NCI-H2107 treated with DMSO at 0.1 percent for 48 hours (cell line): ENCODE data around the gene MYO9A.

ENCODE experiments used
- DNase-seq: peaks from one replicate; lab custom pipeline; 2025; ENCODE audit not compliant: unreplicated experiment; lab: John Stamatoyannopoulos, UW

The MYO9A gene

DNA sequence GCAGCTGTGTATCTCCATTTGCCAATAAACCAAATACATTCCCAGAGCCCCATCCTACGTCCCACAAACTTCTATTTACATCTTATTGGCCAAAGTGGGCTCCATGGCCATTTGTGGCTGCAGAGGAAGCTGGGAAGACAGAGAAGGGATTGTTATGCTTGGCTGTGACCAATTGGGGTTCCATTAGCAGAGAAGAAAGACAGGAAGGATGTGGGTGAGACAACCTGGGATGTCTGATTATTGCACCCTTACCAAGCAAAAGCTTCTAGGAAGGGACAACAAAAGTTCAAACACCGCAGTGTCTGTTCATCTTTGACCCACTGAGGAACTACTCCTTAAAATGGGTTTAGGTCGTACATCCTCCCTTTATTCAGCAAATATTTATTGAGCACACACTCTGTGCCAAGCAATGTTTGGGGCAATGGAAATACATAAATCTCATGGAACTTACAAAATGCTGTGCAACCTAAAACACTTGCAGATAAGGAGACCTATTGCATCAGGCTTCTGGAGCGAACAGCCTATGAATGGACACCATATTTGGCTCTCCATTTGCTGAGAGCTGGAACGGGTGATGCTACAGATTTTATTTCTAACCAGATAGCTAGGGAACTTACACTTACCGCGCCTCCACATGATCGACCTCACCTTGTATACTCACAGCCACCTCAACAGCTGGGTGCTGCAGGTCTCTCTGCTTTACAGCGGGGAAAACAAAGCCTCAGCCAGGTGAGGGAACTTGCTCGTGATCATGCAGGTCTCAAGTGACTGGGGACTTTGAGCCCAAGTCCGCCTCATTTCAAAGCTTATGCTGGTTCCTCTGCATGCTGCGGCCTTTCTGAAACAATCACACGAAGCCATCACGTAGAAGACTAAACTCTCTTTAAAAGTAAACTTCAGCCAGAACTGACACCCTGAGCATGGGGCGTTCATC lies 329.0 kb downstream of the MYO9A start:
- peak; percentile 1 for DNase-seq

DNA sequence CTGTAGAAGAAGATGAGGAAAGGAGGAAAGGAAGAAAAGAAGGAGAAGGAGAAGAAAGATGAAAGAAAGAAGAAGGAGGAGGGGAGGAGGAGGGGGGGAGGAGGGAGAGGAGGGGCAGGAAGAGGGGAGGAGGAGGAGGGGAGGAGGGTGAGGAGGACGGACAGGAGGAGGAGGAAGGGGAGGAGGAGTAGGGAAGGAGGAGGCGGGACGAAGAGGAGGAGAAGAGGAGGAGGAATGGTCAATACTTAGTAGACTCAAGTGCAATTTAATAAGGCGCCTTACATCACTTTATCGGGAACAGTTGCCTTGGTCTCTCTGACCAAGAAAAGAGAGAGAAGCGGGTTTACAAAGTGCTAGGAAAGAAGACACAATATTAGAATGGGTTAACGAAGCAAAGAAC lies 331.3 kb downstream of the MYO9A start:
- DNase-seq = no peak

DNA sequence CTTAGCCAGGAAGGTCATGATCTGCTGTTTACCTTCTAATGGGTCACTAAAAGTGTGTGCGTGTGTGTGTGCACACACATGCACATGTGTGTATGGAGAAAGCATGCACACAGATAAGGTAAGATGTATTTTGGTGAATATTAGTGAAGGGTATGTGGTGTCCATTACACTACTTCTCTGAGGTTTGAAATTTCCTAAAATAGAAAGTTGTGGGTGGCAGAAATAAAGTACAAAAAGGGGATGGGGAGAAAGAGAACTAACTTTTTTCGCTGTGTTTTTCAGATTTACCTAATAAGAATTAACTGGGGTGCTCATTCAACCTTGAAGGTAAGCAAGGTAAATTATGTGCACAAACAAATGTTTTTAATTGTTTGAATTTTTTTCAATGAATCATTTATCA lies 332.0 kb downstream of the MYO9A start:
- DNase-seq = no peak

DNA sequence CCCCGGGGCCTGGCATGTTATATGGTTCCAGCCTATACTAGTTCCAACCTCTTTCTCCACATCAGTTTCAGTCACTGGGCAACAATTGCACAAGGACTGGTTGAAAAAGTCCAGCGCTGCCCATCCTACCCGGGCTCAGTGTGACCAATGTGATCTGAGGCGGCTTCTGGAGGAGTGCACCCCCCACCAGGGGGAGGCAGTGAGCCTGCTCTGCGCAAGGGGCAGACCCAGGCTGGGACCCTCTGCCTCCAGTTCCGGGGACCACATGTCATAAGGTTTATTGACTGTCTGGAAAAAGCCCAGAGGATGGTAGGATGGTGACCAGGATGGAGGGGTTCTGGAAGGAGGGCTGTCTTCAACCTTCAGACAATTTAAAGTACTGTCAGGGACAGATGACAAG lies 333.2 kb downstream of the MYO9A start:
- DNase-seq = no peak

DNA sequence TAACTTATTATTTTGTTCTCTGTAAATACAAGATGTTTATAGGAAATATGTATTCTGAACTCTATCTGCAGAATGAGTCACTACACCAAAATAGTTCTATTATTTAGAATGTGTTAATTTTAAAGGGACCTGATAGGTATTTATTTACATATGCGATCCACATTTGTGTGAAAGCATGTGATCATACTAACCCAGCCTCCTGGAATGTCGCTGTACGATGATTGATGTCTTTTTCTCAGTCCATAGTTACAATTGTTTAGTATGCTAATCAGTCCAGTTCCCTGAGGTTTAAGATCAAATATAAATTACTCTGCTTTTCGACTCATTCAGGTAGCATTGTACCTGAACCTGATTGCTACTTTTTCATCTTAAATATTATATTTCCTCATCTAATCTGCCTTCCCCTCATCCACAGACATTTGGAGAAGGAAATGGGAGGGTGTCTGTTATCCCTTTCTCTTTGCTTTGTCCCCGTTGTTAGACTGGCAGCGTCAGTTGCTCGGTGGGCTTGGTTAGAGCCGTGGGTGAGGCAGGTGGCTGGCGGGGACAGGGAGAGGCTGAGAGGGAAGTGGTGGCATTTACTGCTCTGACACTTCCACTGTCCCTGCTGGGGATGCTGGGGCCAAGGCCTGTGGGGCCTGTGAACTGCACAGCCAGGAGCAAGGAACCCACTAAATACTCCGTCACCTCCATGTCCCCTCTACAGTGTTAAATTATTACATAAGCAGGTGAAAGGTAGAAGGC lies 335.4 kb downstream of the MYO9A start:
- no peak for DNase-seq

DNA sequence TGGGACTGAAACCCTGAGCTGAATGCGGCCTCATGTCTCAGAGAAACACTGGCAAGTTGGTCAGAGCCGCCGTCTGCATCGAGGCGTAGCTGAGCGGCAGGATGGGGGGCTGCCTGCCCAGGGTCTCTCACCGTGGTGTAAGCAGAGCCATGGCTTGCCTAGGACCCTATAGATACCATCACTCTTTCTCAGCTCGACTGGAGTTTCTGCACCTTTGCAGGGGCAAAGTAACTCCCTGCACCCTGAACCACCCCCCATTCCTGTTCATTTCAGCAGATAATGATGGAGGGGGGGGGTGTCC lies 336.0 kb downstream of the MYO9A start:
- no peak for DNase-seq

DNA sequence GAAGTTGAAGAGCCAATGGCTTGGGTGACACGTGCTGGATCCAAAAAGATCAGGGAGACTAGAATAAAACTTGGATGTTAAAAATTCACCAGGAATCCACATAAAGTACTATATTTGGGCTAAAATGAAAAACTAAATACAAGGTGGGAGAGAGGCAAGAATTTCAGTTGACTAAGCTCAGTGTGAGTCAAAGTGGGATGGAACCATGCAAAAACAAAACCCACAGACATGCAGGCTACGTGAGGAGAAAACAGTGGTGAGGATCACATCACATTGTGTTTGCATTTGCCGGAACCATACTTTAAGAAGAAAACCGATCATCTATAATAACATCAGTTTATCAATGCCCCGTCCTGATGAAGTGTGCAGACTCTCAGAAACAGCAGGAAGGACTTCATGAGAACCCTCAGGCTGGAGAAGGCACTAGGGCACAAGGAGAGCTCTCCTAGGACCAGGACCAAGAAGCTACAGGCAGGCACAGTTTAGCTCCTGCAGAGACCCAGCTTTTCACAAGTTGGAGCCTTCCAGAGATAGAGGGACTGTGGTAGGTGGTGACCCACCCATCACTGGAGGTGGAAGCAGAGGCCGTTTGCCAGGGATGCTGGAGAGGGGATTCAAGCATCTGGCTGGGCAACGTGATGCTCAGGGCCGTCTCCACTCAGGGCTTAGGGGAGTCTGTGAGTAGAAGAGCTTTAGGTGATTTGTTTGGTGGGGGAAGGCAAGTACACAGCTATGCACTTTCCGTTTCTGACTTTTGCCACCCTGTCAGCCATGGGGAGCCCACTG lies 336.6 kb downstream of the MYO9A start:
- no peak for DNase-seq

DNA sequence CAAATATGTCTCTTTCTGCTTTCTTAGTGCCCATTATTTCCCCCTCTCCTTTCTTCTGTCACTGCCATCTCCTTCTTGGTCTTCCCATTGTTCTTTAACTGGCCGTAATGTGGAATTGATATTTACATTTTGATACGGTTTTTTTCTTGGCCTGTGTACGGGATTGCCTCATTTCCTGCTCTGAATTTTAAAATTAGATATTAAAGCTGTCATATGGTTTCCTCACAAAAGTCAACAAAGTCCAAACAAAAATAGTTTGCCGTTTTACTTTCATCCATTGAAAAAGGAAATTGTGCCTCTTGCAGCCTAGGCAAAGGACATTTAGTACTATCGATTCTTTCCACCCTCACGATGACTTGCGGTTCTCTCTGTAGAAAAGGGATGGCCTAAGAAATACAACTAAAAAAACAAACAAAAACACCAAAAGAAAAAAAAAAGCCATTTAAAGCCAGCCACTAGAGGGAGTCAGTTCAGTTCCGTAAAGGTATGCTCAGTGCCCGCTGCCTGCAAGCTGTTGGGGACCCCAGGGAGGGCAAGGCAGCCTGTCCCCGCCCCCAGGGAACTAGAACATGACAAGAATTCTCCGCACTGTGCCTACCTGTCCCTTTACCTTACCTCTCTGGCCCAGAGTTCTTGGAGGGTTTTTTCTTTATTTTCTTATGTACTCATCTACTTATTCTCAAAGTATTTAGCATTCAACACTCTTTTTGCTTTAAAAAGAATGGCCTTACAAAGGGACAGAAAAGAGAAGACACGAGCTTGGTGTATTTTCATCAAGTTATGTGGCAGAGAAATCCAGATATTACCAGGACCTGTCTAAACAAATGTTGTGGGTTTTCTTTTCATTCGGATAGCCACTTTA lies 337.6 kb downstream of the MYO9A start:
- DNase-seq = peak; percentile 1

DNA sequence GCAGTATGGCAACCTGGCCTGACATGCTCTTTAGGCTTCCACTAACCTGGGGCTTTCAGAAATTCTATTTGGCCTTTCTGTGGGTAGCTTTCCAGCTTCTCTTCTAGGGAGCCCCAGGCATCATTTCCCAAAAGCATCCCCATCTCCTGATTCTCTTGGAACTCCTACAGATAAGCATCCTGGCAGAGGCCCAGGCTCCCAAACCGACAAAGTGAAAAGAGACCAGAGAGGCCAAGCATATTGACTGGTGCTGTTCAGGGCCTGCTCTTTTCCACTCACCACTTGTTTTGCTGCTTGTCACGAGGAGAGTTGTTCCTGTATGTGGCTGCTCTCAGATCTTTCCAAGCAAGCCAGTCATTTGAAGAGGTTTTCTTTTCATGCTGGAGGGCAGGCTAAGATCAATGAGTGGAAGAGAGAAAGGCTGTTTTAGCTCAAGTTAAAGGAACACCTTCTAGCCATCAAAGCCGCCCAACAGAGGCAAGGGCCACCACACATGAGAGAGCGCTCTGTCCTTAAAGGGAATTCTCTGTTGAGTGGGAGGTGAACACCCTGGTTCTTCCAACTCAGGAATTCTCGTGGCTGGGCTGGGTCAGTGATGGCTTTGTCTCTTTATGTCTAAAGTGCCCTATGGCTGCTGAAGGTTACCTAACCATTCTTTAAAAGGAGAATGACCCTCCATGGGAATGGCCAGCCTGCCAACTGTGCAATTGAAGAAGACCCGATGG lies 338.7 kb downstream of the MYO9A start:
- DNase-seq = no peak

DNA sequence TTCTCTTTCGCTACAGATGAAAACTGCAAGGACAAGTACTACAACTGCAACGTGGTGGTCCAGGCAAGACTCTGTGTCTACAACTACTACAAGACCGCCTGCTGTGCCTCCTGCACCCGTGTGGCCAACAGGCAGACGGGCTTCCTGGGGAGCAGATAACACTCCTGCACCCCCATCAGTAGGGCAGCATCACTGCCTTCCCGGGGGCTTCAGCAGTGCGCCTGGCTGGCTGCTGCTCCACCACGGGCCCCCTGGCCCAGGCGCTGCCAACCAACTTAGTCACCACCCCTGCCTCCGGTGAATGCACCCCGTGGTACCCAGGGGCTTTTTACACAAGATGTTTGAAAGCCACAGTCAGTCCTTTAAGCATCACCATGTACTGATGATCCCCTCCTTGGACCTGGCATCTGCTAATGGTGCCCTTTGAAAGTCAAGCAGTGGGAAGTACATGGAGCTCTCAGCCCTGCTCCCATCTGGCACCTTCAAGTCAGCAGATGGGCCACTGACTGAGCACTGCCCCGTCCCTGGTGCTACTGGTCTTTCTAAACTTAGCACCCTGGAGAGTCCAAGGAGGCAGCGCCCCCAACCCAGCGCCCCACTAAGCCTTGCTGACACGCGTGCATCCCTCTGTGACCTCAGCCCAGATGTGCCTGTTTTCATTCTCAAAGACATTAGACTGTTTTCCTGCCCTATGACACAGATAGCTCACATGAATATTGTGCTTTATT lies 340.6 kb downstream of the MYO9A start:
- DNase-seq = no peak

DNA sequence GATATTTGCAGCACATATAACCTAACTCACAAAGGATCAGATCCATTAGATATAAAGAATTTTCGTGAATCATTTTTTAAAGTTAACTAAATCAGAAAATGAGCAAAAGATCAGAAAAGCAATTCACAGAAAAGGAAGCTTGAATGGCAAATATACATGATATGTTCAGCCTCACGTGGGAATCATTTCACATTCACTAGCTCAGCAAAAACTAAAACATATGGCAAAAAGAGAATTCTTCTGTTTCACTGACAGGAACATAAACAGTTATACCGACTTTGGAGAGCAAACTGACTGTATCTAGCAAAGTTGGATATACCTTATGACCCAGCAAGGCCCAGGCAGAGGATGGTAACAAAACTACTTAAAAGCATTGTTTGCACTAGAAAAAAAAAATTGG lies 341.6 kb downstream of the MYO9A start:
- DNase-seq = no peak

DNA sequence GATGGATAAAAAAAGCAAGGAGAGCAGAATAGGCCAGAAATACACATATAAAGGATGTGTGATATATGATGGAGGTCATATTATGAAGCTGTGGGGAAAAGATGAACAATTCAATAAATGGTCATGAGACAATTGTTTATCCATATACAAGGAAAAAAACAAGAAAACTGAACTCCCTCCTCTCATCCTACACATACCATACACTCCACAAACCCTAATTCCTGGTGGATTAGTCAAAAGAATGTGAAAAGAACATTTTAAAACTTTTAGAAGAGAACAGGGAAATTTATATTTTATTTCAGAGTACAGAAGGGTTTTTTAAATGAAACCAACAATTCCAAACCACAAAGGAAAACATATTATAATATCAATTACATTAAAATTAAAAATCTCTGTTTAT lies 342.1 kb downstream of the MYO9A start:
- no peak for DNase-seq

DNA sequence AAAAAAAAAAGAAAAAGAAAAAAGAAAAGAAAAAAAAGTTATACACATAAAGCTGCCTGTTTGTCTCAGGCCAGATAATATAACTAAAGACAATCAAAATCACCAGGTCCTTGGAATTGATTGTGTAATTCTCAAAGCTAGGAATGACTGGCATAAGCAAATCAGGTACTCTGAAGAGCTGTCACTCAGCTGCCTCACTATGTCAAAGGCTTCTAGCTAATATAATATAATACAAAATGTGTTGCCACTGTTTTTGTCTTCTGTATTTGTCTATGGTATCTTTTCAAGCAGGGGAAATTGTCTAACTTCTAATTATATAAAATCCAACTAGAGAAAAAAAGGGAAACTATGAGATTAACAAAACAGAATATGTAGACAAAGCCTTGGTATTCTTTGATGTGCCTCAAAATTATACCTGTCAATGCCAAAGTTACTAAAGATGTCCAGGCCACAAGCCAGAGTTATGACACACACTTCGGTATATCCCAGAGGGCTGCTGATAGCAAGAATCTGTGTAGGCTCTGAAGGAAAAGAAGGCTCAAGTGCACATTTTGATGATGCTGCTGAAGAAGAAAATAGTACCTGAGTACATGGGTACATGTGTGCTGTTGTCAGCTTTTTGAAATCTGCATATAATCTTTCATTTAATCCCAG lies 344.6 kb downstream of the MYO9A start:
- DNase-seq = no peak
